SK-N-SH (cell line): ENCODE measurements around the gene DNAL4. TPM values are rescaled to one million over a fixed set of nuclear protein-coding genes. Genes with fewer than 3 reads are reported as not detected.

ENCODE experiments used
- CTCF ChIA-PET: fragments of 300-600, 350-600 bp; formaldehyde crosslinking; extraction: SDS; loops from one replicate; lab custom pipeline; 2021; lab: Yijun Ruan, JAX
- POLR2A ChIA-PET: fragments of 350-600 bp; sonication (Branson Sonifier 250); formaldehyde crosslinking; extraction: SDS; loops from one replicate; lab custom pipeline; 2020; ENCODE audit warnings: antibody characterized with exemption, inconsistent platforms; lab: Yijun Ruan, JAX
- DNase-seq: peaks from one replicate; pipeline ENCODE4 v3.0.0; 2012
- H2AFZ ChIP-seq: fragments of 200-600 bp; sonication (generic); 2 replicates; pipeline ENCODE4 v1.8.1; 2016; ENCODE audit warnings: antibody characterized with exemption, mild to moderate bottlenecking, low read depth
- H3F3A ChIP-seq: fragments of 200-600 bp; sonication (generic); replicated peaks from 2 replicates; pipeline ENCODE3; 2016; ENCODE audit warnings: antibody characterized with exemption, mild to moderate bottlenecking; ENCODE audit not compliant: insufficient read depth
- H3K27ac ChIP-seq, 2 experiments: fragments of 200-500 bp in 1 of 2; fragments of 200-600 bp in 1 of 2; sonication (Bioruptor generic) in 1 of 2; sonication (generic), shearing (Covaris generic) in 1 of 2; 2 replicates each; pipeline versions ENCODE4 v1.5.1 to v1.6.1; 2014 to 2016; ENCODE audit warnings: low read depth in 2 of 2, inconsistent platforms in 1 of 2, low read length in 1 of 2, mild to moderate bottlenecking in 1 of 2, mixed read lengths in 1 of 2
- H3K27me3 ChIP-seq: fragments of 200-600 bp; sonication (generic), shearing (Covaris generic); 2 replicates; pipeline ENCODE4 v1.6.1; 2016; ENCODE audit warnings: mixed run types; ENCODE audit not compliant: insufficient read depth
- H3K36me3 ChIP-seq, 2 experiments: fragments of 200-500 bp in 1 of 2; fragments of 200-600 bp in 1 of 2; sonication (Bioruptor generic) in 1 of 2; sonication (generic) in 1 of 2; replicated peaks in 1 of 2; 2 replicates each; pipeline versions ENCODE3 to v1.5.1; 2014 to 2016; ENCODE audit warnings: low read length in 1 of 2, mild to moderate bottlenecking in 1 of 2; ENCODE audit not compliant: insufficient read depth in 2 of 2, control insufficient read depth in 1 of 2
- H3K4me1 ChIP-seq, 2 experiments: fragments of 200-500 bp in 1 of 2; fragments of 200-600 bp in 1 of 2; sonication (Bioruptor generic) in 1 of 2; sonication (generic), shearing (Covaris generic) in 1 of 2; 2 replicates each; pipeline versions ENCODE4 v1.5.1 to v1.6.1; 2014 to 2016; ENCODE audit warnings: low read depth in 1 of 2, low read length in 1 of 2, mixed run types in 1 of 2; ENCODE audit not compliant: insufficient read depth in 2 of 2, control insufficient read depth in 1 of 2
- H3K4me2 ChIP-seq: fragments of 200-600 bp; sonication (generic), shearing (Covaris generic); 2 replicates; pipeline ENCODE4 v1.6.1; 2017; ENCODE audit warnings: mixed run types
- H3K4me3 ChIP-seq, 2 experiments: fragments of 200-500 bp in 1 of 2; fragments of 200-600 bp in 1 of 2; sonication (Bioruptor generic) in 1 of 2; sonication (generic), shearing (Covaris generic) in 1 of 2; 2 replicates each; pipeline versions ENCODE4 v1.5.1 to v1.8.1; 2014 to 2016; ENCODE audit warnings: low read depth in 2 of 2, inconsistent platforms in 1 of 2, low read length in 1 of 2, mild to moderate bottlenecking in 1 of 2, mixed read lengths in 1 of 2, moderate library complexity in 1 of 2
- H3K79me2 ChIP-seq: fragments of 200-600 bp; sonication (generic); 2 replicates; pipeline ENCODE4 v1.8.1; 2017; ENCODE audit warnings: mild to moderate bottlenecking; ENCODE audit not compliant: insufficient read depth
- H3K9ac ChIP-seq: fragments of 200-600 bp; sonication (generic); 2 replicates; pipeline ENCODE4 v1.6.1; 2017; ENCODE audit warnings: mixed run types
- H3K9me2 ChIP-seq: fragments of 200-600 bp; sonication (generic); 2 replicates; pipeline ENCODE4 v1.6.1; 2017; ENCODE audit warnings: mixed run types
- H3K9me3 ChIP-seq: fragments of 200-600 bp; sonication (generic); 2 replicates; pipeline ENCODE4 v1.6.1; 2017; ENCODE audit warnings: mixed run types, mild to moderate bottlenecking, moderate library complexity
- H4K20me1 ChIP-seq: fragments of 200-600 bp; sonication (generic); 2 replicates; pipeline ENCODE4 v1.6.1; 2017; ENCODE audit warnings: mild to moderate bottlenecking, mixed run types; ENCODE audit not compliant: insufficient read depth
- CHD2 ChIP-seq: fragments of 150-350 bp; IDR thresholded peaks from 2 replicates; pipeline ENCODE4 v1.6.1; 2018; ENCODE audit warnings: low read length; ENCODE audit not compliant: partially characterized antibody
- ELF1 ChIP-seq: IDR thresholded peaks from 2 replicates; pipeline ENCODE4 v1.4.0; 2012
- EP300 ChIP-seq, 2 experiments: IDR thresholded peaks; 2 replicates each; pipeline versions ENCODE4 v1.4.0 to v1.6.1; 2012; ENCODE audit warnings: borderline replicate concordance in 1 of 2, low read depth in 1 of 2, low read length in 1 of 2
- FOXJ3 ChIP-seq: sonication (generic); formaldehyde crosslinking; IDR thresholded peaks from 2 replicates; pipeline ENCODE4 v1.5.1; 2020; ENCODE audit warnings: mild to moderate bottlenecking, missing genetic modification reagents
- FOXM1 ChIP-seq: IDR thresholded peaks from 2 replicates; pipeline ENCODE4 v1.4.0; 2012; ENCODE audit warnings: low read depth, mild to moderate bottlenecking
- GATA2 ChIP-seq: sonication (generic); formaldehyde crosslinking; IDR thresholded peaks from 2 replicates; pipeline ENCODE4 v1.5.0; 2020; ENCODE audit warnings: mild to moderate bottlenecking, missing genetic modification reagents
- JUND ChIP-seq: IDR thresholded peaks from 2 replicates; pipeline ENCODE4 v1.4.0; 2012
- MXI1 ChIP-seq: IDR thresholded peaks from 2 replicates; pipeline ENCODE4 v1.6.1; 2012; ENCODE audit warnings: mild to moderate bottlenecking, low read depth, low read length, improper control_type of control experiment
- NRF1 ChIP-seq: IDR thresholded peaks from 2 replicates; pipeline ENCODE4 v1.6.1; 2012; ENCODE audit warnings: low read depth, mild to moderate bottlenecking, low read length
- RCOR1 ChIP-seq: fragments of 150-350 bp; IDR thresholded peaks from 2 replicates; pipeline ENCODE4 v1.6.1; 2017; ENCODE audit warnings: antibody characterized with exemption, low read length
- RFX5 ChIP-seq: IDR thresholded peaks from 2 replicates; pipeline ENCODE4 v1.6.1; 2012; ENCODE audit warnings: mild to moderate bottlenecking, improper control_type of control experiment, low read length
- SIN3A ChIP-seq: IDR thresholded peaks from 2 replicates; pipeline ENCODE4 v1.6.1; 2012; ENCODE audit warnings: low read depth, mild to moderate bottlenecking, low read length, moderate library complexity, borderline replicate concordance
- SMC3 ChIP-seq: IDR thresholded peaks from 2 replicates; pipeline ENCODE4 v1.6.1; 2012; ENCODE audit warnings: low read depth, low read length, improper control_type of control experiment
- TCF12 ChIP-seq: IDR thresholded peaks from 2 replicates; pipeline ENCODE4 v1.4.0; 2012
- YY1 ChIP-seq: IDR thresholded peaks from 2 replicates; pipeline ENCODE4 v1.4.0; 2012; ENCODE audit warnings: low read depth, mild to moderate bottlenecking
- ZBTB33 ChIP-seq: IDR thresholded peaks from 2 replicates; pipeline ENCODE4 v1.4.0; 2012; ENCODE audit warnings: low read depth, borderline replicate concordance
- WGBS: methylation state at CpG from one replicate; pipeline ENCODE4 v1.1.6; 2017; ENCODE audit warnings: low lambda C conversion rate; 5-methylcytosine and 5-hydroxymethylcytosine counted together
- polyA plus RNA-seq, 3 experiments: library from polyadenylated mRNA; depleted of rRNA; stranded (reverse); fragments of >200 nt; gene quantifications; 2 replicates each; pipeline ENCODE4 v1.2.3, GENCODE V29; 2012
- TF ChIP-seq, protein P1 (sequence below): fragments of 150-350 bp; IDR thresholded peaks from 2 replicates; pipeline ENCODE4 v1.6.1; 2016; ENCODE audit warnings: mild to moderate bottlenecking, low read depth, low read length

DNAL4 gene
- polyA plus RNA-seq, 1 of the 3 experiments (the other 2 are of a cell fraction) = 15.1 TPM

GRCh38 chr22:38740754-38741153 is 53.2 kb downstream of the DNAL4 start:
- no peak for DNase-seq
- no peaks in the 10 kb centered on the region for H3K4me1 ChIP-seq
- no peak overlapping the region for H2AFZ ChIP-seq
- peaks cover 0 to 9% of the 10 kb centered on the region in 2 experiments for H3K36me3 ChIP-seq
- ChIA-PET POLR2A (no interaction called here), CTCF (interaction anchor here (1.0 to 1.3 kb wide), 2 partner anchors 16 to 25 kb away, joined by 3 to 4 read pairs; no protein-coding TSS in a partner anchor)
- H3K4me2 ChIP-seq = no peak overlapping the region
- H3K9me2 ChIP-seq = no peaks in the 10 kb centered on the region
- H3K79me2 ChIP-seq = no peaks in the 10 kb centered on the region
- no peaks in the 10 kb centered on the region for H3K27me3 ChIP-seq
- H3K9ac ChIP-seq = no peak overlapping the region
- no peaks in the 10 kb centered on the region for H3K9me3 ChIP-seq
- H3F3A ChIP-seq = no peaks in the 10 kb centered on the region
- TF ChIP-seq MXI1 (no peak), GATA2 (no peak), FOXM1 (no peak), NRF1 (no peak), RCOR1 (no peak), SMC3 (no peak), RFX5 (no peak), ZBTB33 (no peak), EP300 (IDR thresholded peaks at IDR 0.05; ENCODE audit: borderline replicate concordance in 1 of 2, low read depth in 1 of 2, low read length in 1 of 2) (no peak), ELF1 (no peak)
- TF ChIP-seq, protein P1, sequence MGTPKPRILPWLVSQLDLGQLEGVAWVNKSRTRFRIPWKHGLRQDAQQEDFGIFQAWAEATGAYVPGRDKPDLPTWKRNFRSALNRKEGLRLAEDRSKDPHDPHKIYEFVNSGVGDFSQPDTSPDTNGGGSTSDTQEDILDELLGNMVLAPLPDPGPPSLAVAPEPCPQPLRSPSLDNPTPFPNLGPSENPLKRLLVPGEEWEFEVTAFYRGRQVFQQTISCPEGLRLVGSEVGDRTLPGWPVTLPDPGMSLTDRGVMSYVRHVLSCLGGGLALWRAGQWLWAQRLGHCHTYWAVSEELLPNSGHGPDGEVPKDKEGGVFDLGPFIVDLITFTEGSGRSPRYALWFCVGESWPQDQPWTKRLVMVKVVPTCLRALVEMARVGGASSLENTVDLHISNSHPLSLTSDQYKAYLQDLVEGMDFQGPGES = no peak
- TF ChIP-seq, all 33 proteins: peak for 0
- H4K20me1 ChIP-seq = no peaks in the 10 kb centered on the region
- H3K4me3 ChIP-seq = no peak overlapping the region
- 88% methylated on average over 3 of the region's 8 CpGs for WGBS
- H3K27ac ChIP-seq = no peak overlapping the region

- Histone ChIP-seq H3K9ac (no peak overlapping the region), H3K36me3 (peaks cover 0 to 9% of the 10 kb centered on the region in 2 experiments), H3F3A (no peaks in the 10 kb centered on the region), H3K4me1 (no peaks in the 10 kb centered on the region), H3K27me3 (no peaks in the 10 kb centered on the region), H3K4me2 (no peak overlapping the region), H3K9me3 (no peaks in the 10 kb centered on the region), H3K9me2 (no peaks in the 10 kb centered on the region), H3K27ac (no peak overlapping the region), H2AFZ (no peak overlapping the region), H3K79me2 (no peaks in the 10 kb centered on the region), H4K20me1 (no peaks in the 10 kb centered on the region), H3K4me3 (no peak overlapping the region)
- TF ChIP-seq TCF12 (no peak), JUND (no peak), YY1 (no peak), SIN3A (no peak), MXI1 (no peak), FOXM1 (no peak), FOXJ3 (CRISPR knock-in tag) (no peak), CHD2 (no peak)
- DNase-seq = no peak
- ChIA-PET POLR2A (no interaction called here), CTCF (interaction anchor here (1.0 to 2.3 kb wide), 2 partner anchors 15 to 26 kb away, joined by 4 to 8 read pairs; no protein-coding TSS in a partner anchor)
- 93% methylated on average over 2 of the region's 15 CpGs for WGBS
These were observed 53.7 kb downstream of the DNAL4 start for GRCh38 chr22:38740116-38740723.
